ENCODE results near the gene GCNA.

Gene GCNA, protein sequence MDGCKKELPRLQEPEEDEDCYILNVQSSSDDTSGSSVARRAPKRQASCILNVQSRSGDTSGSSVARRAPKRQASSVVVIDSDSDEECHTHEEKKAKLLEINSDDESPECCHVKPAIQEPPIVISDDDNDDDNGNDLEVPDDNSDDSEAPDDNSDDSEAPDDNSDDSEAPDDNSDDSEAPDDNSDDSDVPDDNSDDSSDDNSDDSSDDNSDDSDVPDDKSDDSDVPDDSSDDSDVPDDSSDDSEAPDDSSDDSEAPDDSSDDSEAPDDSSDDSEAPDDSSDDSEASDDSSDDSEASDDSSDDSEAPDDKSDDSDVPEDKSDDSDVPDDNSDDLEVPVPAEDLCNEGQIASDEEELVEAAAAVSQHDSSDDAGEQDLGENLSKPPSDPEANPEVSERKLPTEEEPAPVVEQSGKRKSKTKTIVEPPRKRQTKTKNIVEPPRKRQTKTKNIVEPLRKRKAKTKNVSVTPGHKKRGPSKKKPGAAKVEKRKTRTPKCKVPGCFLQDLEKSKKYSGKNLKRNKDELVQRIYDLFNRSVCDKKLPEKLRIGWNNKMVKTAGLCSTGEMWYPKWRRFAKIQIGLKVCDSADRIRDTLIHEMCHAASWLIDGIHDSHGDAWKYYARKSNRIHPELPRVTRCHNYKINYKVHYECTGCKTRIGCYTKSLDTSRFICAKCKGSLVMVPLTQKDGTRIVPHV

GRCh38 chrX:71578253-71579135 lies at the start of gene GCNA:
Gene GCNA (plus strand): TSS chrX:71578437. CDS start chrX:71580822, 2,385 bp downstream.
- DNase-seq (ENCODE audit: low spot score) = no peak

DNA sequence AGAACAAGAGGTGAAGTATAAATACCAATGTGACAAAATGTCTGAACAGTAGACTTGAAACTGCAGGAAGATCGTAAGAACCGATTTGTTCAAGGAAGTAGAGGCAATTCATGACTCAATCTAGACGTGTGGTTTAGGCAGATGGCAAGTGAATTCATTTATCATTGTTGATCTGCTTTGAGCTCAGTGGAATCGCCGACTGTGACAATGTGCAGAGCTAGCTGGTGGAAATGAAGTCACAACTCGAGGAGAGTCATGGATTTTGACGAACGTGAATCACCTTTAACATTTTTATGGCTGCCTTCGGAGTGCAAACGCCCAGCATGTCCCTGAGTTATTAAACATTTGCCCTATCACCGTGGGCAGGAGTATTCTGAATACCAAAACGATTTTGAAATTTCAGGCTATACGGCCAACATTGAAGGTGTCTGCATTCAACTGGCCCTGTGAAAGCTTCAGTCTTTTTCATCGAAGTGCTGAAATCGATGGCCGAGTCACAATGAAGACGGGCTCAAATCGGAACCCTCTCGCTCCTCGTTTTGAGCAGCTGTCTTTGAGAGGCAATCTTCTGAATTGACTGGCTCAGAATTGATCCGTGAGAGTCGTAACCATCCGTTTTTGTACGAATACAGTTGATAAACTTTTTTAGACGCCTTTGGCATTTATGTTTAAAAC lies 46.0 kb upstream of the GCNA start:
- peak; percentile 68 for DNase-seq (ENCODE audit: low spot score)

- DNase-seq (ENCODE audit: low spot score) = peak; percentile 92
These were observed 45.3 kb upstream of the GCNA start, which contains the start of gene OGT for GRCh38 chrX:71532753-71533425. Gene OGT (plus strand): TSS chrX:71533104. CDS start chrX:71533300, 196 bp downstream.

- DNase-seq (ENCODE audit: low spot score) = no peak
These were observed 44.8 kb upstream of the GCNA start for GRCh38 chrX:71533516-71533850.

DNA sequence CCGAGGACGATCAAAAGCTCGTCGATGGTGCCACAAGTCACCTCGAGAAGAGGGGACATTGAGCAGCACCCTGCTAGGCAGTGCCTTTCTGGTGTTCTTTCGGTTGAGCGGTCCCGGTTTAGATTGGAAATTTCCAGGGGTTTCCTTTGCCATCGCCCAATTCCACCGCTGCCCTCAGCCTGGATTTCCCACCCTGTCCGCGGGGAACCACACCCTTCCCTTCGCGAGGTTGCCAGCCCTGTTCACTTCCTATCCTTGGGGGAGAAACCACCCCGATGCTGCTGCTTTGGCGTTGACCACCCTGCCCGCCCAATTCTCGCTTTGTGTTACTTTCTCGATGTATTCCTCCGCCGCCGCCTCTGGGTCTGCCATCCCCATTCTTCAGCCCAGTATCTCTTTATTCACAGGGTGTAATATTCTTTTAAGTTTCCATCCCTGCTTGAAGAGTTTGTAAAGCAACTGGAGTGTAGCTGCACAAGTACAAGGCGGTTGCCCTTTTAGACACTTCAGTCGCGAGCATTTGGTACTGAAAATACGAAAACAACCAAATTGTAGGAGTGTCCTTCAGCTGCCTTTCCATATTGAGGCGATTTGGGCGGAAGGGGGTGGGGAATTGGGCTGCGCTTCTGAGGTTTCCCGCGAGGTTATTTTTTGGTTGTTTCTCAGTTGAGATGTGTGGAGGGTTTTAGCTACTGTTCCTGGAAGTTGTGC lies 44.2 kb upstream of the GCNA start:
- peak; percentile 59 for DNase-seq (ENCODE audit: low spot score)

DNA sequence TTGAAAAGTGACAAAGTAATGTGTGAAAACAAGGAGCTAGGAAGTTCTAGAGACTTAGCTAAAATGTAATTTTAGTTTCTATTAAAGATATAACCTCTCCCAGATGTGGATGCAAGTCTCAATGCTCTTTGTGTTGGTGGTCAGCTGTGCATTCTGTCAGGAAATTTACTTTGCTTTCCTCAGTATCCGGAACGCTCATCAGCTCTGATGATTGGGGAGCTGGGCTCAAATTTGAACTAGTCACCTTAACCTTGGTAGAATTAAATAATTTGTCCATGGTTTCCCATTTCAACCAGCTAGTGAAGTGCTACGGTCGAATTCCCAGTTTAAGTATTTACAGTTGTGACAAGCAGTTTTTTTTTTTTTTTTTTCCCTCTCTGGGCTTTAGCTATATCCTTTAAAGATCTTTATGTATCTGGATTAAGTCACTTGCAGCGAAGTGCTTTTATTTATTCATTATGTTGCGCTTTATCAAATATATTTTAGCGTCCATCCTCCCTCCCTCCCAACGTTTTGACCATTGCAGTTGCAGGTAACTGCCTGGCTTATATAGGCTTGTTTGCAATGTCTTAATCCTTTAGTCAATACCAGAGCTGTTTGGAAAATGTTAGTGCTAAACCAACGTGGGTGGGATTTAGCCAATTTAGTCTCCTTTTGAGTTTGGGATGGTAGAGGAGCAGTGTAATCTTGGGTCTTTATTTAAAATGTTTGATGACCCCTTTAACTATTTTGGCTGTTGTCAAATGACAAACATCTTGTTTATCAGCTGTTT lies 43.3 kb upstream of the GCNA start:
- DNase-seq (ENCODE audit: low spot score) = no peak

- DNase-seq (ENCODE audit: low spot score) = no peak
These were observed 42.0 kb upstream of the GCNA start for GRCh38 chrX:71536285-71536684.

DNA sequence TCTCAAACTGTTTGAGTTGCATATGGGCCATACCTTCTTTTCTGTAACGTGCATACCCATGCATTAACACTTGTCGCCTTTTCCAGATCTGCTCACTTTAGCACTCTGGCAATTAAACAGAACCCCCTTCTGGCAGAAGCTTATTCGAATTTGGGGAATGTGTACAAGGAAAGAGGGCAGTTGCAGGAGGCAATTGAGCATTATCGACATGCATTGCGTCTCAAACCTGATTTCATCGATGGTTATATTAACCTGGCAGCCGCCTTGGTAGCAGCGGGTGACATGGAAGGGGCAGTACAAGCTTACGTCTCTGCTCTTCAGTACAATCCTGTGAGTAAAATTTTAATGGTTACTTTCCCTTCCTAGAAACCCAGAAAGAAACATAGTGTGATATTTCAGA lies 40.5 kb upstream of the GCNA start:
- no peak for DNase-seq (ENCODE audit: low spot score)

DNA sequence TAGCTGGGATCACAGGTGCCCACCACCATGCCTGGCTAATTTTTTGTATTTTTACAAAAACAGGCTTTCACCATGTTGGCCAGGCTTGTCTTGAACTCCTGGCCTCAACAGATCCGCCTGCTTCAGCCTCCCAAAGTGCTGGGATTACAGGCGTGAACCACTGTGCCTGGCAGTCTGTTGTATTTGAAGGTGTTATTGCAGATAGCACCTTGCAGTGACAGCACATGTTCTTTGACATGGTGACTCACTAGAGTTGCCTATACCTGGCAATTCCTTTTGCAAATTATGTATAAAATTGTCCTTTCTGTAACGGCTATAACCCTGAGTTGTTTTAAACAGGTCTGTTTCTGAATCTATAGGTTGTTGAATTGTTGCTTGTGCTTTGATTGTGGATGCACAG lies 37.4 kb upstream of the GCNA start:
- no peak for DNase-seq (ENCODE audit: low spot score)

DNA sequence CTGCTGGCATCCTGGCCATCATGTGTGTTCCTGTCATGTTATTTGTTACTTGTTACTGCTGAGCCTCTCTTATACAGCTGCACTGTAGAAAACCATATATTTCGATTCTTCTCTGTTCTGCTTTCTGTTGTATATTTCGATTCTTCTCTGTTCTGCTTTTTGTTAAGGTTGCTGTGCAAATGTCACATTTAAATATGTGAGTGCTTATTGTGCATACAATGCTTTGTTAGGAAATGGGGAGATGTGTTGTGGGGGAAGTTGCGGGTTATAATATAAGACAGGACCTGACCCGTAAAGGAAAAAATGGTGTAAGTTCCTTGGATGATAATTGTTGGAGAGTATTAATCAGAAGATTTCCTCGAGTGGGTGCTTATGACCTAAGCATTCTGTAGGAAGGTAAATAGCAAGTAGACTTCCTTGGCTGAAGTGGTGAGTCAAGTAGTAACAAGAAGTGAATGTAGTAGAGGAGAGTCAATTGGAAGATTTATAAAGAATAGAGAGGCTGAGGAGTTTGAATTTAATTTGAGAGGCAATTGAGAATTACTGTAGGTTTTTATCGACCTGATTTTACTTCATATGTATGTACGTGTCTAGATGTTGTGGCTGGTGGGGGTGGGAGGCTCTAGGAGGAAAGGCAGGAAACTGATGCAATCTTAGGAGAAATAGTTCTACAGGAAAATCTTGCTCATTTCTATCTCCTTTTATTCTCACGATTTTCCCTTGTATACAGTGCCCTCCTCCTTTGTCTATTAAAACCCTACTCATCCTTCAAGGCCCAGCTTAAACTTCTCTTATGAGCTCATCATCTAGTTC lies 36.8 kb upstream of the GCNA start:
- DNase-seq (ENCODE audit: low spot score) = no peak

- DNase-seq (ENCODE audit: low spot score) = no peak
These were observed 35.8 kb upstream of the GCNA start for GRCh38 chrX:71542411-71542810.

GRCh38 chrX:71542825-71543224 lies 35.4 kb upstream of the GCNA start:
- DNase-seq (ENCODE audit: low spot score) = no peak

DNA sequence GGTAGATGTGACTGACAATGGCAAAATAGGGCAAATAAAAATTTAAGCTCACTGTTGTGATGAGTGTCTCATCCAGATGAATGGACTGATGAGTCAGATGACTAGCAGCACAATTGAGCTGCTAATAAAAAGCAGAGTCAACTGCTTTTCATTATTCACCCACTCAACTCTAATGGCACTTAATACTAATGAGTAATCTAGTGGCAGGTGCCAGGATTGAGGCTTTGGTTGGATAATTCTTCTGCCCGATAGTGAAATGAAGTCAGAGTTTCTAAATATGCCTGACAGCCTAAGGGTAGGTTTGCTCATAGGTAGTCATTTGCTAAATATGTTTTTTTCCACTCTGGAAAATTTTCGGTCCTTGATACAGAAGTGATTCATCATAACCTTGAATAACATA lies 34.9 kb upstream of the GCNA start:
- DNase-seq (ENCODE audit: low spot score) = no peak

- DNase-seq (ENCODE audit: low spot score) = no peak
These were observed 32.9 kb upstream of the GCNA start for GRCh38 chrX:71545364-71545763.

DNA sequence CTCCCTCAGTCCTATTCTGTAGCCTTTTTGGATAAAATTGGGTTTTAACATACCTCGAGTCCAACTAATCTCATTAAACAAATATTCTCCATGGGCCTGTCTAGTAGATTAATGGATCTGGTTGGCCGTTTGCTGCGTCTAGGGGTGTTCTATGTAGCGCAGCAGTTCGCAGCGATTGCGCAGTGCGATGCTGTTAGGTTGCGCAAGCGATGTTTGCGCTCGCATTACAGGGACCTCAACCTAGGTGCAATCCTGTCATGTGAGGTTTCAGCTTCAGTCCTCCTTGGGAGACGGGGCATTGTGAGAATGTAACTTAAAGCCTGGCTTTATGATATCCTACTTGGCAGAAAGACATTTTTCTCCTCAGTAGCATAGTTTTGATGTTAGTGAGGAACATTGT lies 31.4 kb upstream of the GCNA start:
- DNase-seq (ENCODE audit: low spot score) = no peak

DNA sequence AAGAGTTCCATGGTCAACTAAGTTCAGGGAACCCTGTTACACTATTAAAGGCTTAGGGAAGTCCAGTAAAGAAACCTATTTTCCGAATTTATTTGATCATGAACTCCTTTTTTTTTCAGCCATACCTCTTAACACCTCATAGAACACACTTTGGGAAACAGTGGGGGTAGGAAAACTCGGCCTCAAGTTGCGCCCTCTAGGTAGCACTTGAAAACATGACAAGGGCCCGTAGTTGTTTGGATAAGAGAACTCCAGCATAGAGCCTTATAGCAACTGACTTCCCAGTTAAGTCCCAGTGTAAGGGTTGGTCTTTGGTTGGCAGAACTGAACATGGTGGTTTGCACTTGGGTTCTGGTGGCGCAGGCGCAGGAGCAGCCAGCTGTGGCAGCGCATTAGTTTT lies 30.9 kb upstream of the GCNA start:
- no peak for DNase-seq (ENCODE audit: low spot score)

GRCh38 chrX:71549986-71550385 lies 28.3 kb upstream of the GCNA start:
- no peak for DNase-seq (ENCODE audit: low spot score)

DNA sequence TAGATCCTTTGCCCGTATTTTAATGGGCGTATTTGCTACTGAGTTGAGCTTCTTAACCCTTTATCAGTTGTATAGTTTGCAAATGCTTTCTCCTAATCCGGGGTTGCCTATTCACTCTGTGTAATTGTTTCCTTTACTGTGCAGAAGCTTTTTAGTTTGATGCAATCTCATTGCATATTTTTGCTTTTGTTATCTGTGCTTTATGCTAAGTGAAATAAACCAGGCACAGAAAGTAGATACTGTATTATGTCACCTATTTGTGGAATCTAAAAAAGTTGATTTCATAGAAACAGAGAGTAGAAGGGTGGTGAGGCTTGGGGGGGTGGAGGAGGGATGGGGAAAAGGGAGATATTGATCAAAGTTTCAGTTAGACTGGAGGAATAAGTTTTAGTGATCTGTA lies 27.7 kb upstream of the GCNA start:
- no peak for DNase-seq (ENCODE audit: low spot score)

DNA sequence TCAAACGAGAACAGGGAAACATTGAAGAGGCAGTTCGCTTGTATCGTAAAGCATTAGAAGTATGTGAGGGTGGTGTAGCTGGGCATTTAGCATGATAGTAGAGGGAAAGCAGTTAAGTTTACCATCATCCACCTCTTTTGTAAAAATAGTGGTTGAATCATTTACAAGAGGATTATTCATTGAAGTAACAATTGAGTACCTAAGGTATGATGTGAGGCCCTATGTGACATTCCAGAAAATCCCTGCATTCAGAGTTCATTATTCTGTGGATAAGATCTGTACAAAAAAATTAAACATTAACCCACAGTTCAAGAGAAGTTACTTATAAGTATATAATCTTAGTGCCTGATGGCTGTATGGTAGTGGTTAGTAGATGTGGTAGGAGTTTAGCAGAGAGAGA lies 22.2 kb upstream of the GCNA start:
- no peak for DNase-seq (ENCODE audit: low spot score)
